Parathyroid adenoma (tissue), 2 donors: ENCODE data around the gene OXA1L.

Experiments used
- H2AFZ ChIP-seq: fragments of 300-600 bp; sonication (generic); one replicate; pipeline ENCODE4 v1.7.0; 2017; ENCODE audit warnings: antibody characterized with exemption, mild to moderate bottlenecking
- H3K27ac ChIP-seq: fragments of 300-600 bp; sonication (generic); one replicate; pipeline ENCODE4 v1.7.0; 2017
- H3K27me3 ChIP-seq: fragments of 300-600 bp; sonication (generic); one replicate; pipeline ENCODE4 v1.7.0; 2017; ENCODE audit warnings: low read length; ENCODE audit not compliant: control insufficient read depth, insufficient read depth
- H3K36me3 ChIP-seq: fragments of 300-600 bp; sonication (generic); one replicate; pipeline ENCODE4 v1.7.0; 2017; ENCODE audit warnings: low read length; ENCODE audit not compliant: control insufficient read depth, insufficient read depth
- H3K4me1 ChIP-seq: fragments of 300-600 bp; sonication (generic); one replicate; pipeline ENCODE4 v1.7.0; 2017; ENCODE audit warnings: control low read depth
- H3K4me2 ChIP-seq: fragments of 300-600 bp; sonication (generic); one replicate; pipeline ENCODE4 v1.7.0; 2017; ENCODE audit warnings: low read length
- H3K4me3 ChIP-seq: fragments of 300-600 bp; sonication (generic); one replicate; pipeline ENCODE4 v1.7.0; 2017; ENCODE audit warnings: low read depth, low read length
- H3K79me2 ChIP-seq: fragments of 300-600 bp; sonication (generic); one replicate; pipeline ENCODE4 v1.7.0; 2017; ENCODE audit warnings: control low read depth
- H3K9ac ChIP-seq: fragments of 300-600 bp; sonication (generic); one replicate; pipeline ENCODE4 v1.7.0; 2017; ENCODE audit warnings: mild to moderate bottlenecking
- H3K9me3 ChIP-seq: fragments of 300-600 bp; sonication (generic); one replicate; pipeline ENCODE4 v1.7.0; 2017; ENCODE audit warnings: low read length; ENCODE audit not compliant: control insufficient read depth
- CTCF ChIP-seq: fragments of 300-600 bp; sonication (generic); IDR thresholded peaks from one replicate; pipeline ENCODE4 v1.7.0; 2017; ENCODE audit warnings: antibody characterized with exemption, mild to moderate bottlenecking
- donor health status: primary hyperparathyroidism.

The OXA1L gene

GRCh38 chr14:22767323-22767589 lies 768 bp downstream of the OXA1L start:
- Histone ChIP-seq H3K9ac (no peak overlapping the region), H3K36me3 (no peaks in the 10 kb centered on the region), H2AFZ (peak overlapping the region; percentile 73), H3K4me2 (peak overlapping the region; percentile 61), H3K4me1 (peaks cover 14% of the 10 kb centered on the region), H3K27me3 (no peaks in the 10 kb centered on the region), H3K27ac (peak overlapping the region; percentile 78), H3K79me2 (peaks cover 4% of the 10 kb centered on the region), H3K4me3 (peak overlapping the region; percentile 93), H3K9me3 (no peaks in the 10 kb centered on the region)
- no peak for TF ChIP-seq CTCF

GRCh38 chr14:22768947-22769346 lies 2.5 kb downstream of the OXA1L start:
- Histone ChIP-seq H3K9ac (no peak overlapping the region), H3K36me3 (no peaks in the 10 kb centered on the region), H3K4me2 (no peak overlapping the region), H3K27ac (no peak overlapping the region), H3K79me2 (peaks cover 4% of the 10 kb centered on the region), H3K4me1 (peaks cover 14% of the 10 kb centered on the region), H3K27me3 (no peaks in the 10 kb centered on the region), H3K9me3 (no peaks in the 10 kb centered on the region), H2AFZ (no peak overlapping the region), H3K4me3 (peak overlapping the region; percentile 6)
- TF ChIP-seq CTCF = no peak

GRCh38 chr14:22769369-22769768 lies 2.9 kb downstream of the OXA1L start:
- H3K4me1 ChIP-seq = peaks cover 14% of the 10 kb centered on the region
- H3K9ac ChIP-seq = no peak overlapping the region
- H3K27me3 ChIP-seq = no peaks in the 10 kb centered on the region
- H3K4me3 ChIP-seq = peak overlapping the region; percentile 6
- H3K79me2 ChIP-seq = peaks cover 4% of the 10 kb centered on the region
- no peaks in the 10 kb centered on the region for H3K36me3 ChIP-seq
- no peak overlapping the region for H2AFZ ChIP-seq
- H3K9me3 ChIP-seq = no peaks in the 10 kb centered on the region
- H3K4me2 ChIP-seq = no peak overlapping the region
- TF ChIP-seq CTCF = no peak
- no peak overlapping the region for H3K27ac ChIP-seq

GRCh38 chr14:22770481-22771187 lies 4.1 kb downstream of the OXA1L start:
- H3K79me2 ChIP-seq = peaks cover 4% of the 10 kb centered on the region
- H2AFZ ChIP-seq = no peak overlapping the region
- no peak overlapping the region for H3K9ac ChIP-seq
- H3K4me1 ChIP-seq = peaks cover 12% of the 10 kb centered on the region
- no peaks in the 10 kb centered on the region for H3K36me3 ChIP-seq
- peak overlapping the region; percentile 48 for H3K27ac ChIP-seq
- TF ChIP-seq CTCF = no peak
- no peaks in the 10 kb centered on the region for H3K27me3 ChIP-seq
- no peaks in the 10 kb centered on the region for H3K9me3 ChIP-seq
- peak overlapping the region; percentile 20 for H3K4me2 ChIP-seq
- no peak overlapping the region for H3K4me3 ChIP-seq

- H3K27me3 ChIP-seq = no peaks in the 10 kb centered on the region
- H3K9ac ChIP-seq = no peak overlapping the region
- H2AFZ ChIP-seq = no peak overlapping the region
- TF ChIP-seq CTCF = no peak
- peaks cover 9% of the 10 kb centered on the region for H3K4me1 ChIP-seq
- H3K27ac ChIP-seq = no peak overlapping the region
- H3K79me2 ChIP-seq = no peaks in the 10 kb centered on the region
- no peaks in the 10 kb centered on the region for H3K9me3 ChIP-seq
- no peaks in the 10 kb centered on the region for H3K36me3 ChIP-seq
- no peak overlapping the region for H3K4me2 ChIP-seq
- H3K4me3 ChIP-seq = no peak overlapping the region
Measured at GRCh38 chr14:22772725-22773124, 6.2 kb downstream of the OXA1L start.
